PC-9 (cell line): ENCODE measurements around the gene OIP5.
"Not testable (repeated sequence)": the region's sequence is repeated elsewhere in the genome, so short reads cannot be mapped to it uniquely, and the experiment has no call there.

Source experiments
- EZH2 ChIP-seq: fragments of 200-600 bp; sonication (generic); IDR thresholded peaks from 2 replicates; pipeline ENCODE4 v1.8.0; 2017; ENCODE audit warnings: antibody characterized with exemption, low read depth
- TF ChIP-seq, protein P1 (sequence below): fragments of 200-600 bp; sonication (generic); conservative IDR thresholded peaks from 2 replicates; pipeline ENCODE4 v1.6.1; 2017; ENCODE audit warnings: mixed run types, antibody characterized with exemption, mild to moderate bottlenecking, moderate library complexity

GRCh38 chr15:41260924-41261323, 71.5 kb downstream of the OIP5 start:
- not testable (repeated sequence) for TF ChIP-seq EZH2
- TF ChIP-seq, protein P1, sequence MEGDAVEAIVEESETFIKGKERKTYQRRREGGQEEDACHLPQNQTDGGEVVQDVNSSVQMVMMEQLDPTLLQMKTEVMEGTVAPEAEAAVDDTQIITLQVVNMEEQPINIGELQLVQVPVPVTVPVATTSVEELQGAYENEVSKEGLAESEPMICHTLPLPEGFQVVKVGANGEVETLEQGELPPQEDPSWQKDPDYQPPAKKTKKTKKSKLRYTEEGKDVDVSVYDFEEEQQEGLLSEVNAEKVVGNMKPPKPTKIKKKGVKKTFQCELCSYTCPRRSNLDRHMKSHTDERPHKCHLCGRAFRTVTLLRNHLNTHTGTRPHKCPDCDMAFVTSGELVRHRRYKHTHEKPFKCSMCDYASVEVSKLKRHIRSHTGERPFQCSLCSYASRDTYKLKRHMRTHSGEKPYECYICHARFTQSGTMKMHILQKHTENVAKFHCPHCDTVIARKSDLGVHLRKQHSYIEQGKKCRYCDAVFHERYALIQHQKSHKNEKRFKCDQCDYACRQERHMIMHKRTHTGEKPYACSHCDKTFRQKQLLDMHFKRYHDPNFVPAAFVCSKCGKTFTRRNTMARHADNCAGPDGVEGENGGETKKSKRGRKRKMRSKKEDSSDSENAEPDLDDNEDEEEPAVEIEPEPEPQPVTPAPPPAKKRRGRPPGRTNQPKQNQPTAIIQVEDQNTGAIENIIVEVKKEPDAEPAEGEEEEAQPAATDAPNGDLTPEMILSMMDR: not testable (repeated sequence)
